WTC11 (cell line): ENCODE data around the gene TAF1B.

ENCODE experiments used
- IRF2 ChIP-seq: sonication (generic); formaldehyde crosslinking; IDR thresholded peaks from 2 replicates; pipeline ENCODE4 v1.8.0; 2022; ENCODE audit warnings: low read depth, missing genetic modification reagents, borderline replicate concordance
- KAT7 ChIP-seq: sonication (generic); formaldehyde crosslinking; IDR thresholded peaks from 2 replicates; pipeline ENCODE4 v1.8.1; 2023; ENCODE audit warnings: missing genetic modification reagents, mild to moderate bottlenecking, borderline replicate concordance
- NR1H2 ChIP-seq: sonication (generic); formaldehyde crosslinking; IDR thresholded peaks from 2 replicates; pipeline ENCODE4 v1.9.0; 2021; ENCODE audit warnings: mild to moderate bottlenecking, moderate library complexity, missing genetic modification reagents
- NR2C2 ChIP-seq: sonication (generic); formaldehyde crosslinking; IDR thresholded peaks from 2 replicates; pipeline ENCODE4 v1.8.0; 2022; ENCODE audit warnings: mild to moderate bottlenecking, missing genetic modification reagents
- SMAD4 ChIP-seq: sonication (generic); formaldehyde crosslinking; IDR thresholded peaks from 2 replicates; pipeline ENCODE4 v1.8.0; 2022; ENCODE audit warnings: mild to moderate bottlenecking, missing genetic modification reagents
- TEAD4 ChIP-seq: sonication (generic); formaldehyde crosslinking; IDR thresholded peaks from 2 replicates; pipeline ENCODE4 v1.8.0; 2022; ENCODE audit warnings: mild to moderate bottlenecking, missing genetic modification reagents
- USF2 ChIP-seq: sonication (generic); formaldehyde crosslinking; IDR thresholded peaks from 2 replicates; pipeline ENCODE4 v1.8.1; 2023; ENCODE audit warnings: mild to moderate bottlenecking, missing genetic modification reagents, moderate library complexity
- TF ChIP-seq, protein P1 (sequence below): fragments of 200-600 bp; IDR thresholded peaks from 2 replicates; pipeline ENCODE4 v1.8.0; 2022; ENCODE audit warnings: antibody characterized with exemption
- TF ChIP-seq, protein P2 (sequence below): sonication (generic); formaldehyde crosslinking; IDR thresholded peaks from 2 replicates; pipeline ENCODE4 v1.8.1; 2023; ENCODE audit warnings: mild to moderate bottlenecking, moderate library complexity, missing genetic modification reagents

DNA sequence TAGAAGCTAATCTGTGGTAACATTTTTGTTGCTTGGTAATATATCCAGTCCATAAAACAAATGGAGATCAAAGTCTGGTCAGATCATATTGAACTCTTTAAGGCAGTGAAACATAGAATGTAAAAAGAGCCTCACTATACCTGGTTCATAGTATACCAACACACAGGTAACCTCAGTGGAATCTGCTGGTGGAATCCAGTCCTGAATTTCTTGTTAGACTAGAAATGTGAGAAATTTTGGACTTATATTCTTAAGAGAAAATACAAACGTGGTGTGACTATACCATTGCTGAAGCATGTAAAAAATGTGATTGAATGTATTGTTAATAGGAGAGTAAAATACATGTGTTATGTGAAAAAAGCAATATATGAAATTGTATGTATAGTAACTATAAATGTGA lies 62.1 kb downstream of the TAF1B start:
- TF ChIP-seq TEAD4 (CRISPR knock-in tag) = no peak
- TF ChIP-seq, protein P1, sequence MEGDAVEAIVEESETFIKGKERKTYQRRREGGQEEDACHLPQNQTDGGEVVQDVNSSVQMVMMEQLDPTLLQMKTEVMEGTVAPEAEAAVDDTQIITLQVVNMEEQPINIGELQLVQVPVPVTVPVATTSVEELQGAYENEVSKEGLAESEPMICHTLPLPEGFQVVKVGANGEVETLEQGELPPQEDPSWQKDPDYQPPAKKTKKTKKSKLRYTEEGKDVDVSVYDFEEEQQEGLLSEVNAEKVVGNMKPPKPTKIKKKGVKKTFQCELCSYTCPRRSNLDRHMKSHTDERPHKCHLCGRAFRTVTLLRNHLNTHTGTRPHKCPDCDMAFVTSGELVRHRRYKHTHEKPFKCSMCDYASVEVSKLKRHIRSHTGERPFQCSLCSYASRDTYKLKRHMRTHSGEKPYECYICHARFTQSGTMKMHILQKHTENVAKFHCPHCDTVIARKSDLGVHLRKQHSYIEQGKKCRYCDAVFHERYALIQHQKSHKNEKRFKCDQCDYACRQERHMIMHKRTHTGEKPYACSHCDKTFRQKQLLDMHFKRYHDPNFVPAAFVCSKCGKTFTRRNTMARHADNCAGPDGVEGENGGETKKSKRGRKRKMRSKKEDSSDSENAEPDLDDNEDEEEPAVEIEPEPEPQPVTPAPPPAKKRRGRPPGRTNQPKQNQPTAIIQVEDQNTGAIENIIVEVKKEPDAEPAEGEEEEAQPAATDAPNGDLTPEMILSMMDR = no peak
- TF ChIP-seq KAT7 (CRISPR knock-in tag) = no peak
- TF ChIP-seq USF2 (CRISPR knock-in tag) = no peak
- TF ChIP-seq, protein P2, sequence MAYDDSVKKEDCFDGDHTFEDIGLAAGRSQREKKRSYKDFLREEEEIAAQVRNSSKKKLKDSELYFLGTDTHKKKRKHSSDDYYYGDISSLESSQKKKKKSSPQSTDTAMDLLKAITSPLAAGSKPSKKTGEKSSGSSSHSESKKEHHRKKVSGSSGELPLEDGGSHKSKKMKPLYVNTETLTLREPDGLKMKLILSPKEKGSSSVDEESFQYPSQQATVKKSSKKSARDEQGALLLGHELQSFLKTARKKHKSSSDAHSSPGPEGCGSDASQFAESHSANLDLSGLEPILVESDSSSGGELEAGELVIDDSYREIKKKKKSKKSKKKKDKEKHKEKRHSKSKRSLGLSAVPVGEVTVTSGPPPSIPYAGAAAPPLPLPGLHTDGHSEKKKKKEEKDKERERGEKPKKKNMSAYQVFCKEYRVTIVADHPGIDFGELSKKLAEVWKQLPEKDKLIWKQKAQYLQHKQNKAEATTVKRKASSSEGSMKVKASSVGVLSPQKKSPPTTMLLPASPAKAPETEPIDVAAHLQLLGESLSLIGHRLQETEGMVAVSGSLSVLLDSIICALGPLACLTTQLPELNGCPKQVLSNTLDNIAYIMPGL = no peak
- no peak for TF ChIP-seq IRF2 (CRISPR knock-in tag)
- TF ChIP-seq NR2C2 (CRISPR knock-in tag) = no peak
- TF ChIP-seq SMAD4 (CRISPR knock-in tag) = no peak
- no peak for TF ChIP-seq NR1H2 (CRISPR knock-in tag)
